Measurements from ENCODE around the gene ZMIZ1.

GRCh38 chr10:79209831-79210230 lies 141.1 kb downstream of the ZMIZ1 start:
- TF ChIP-seq EP300 (IDR thresholded peaks at IDR 0.05) (no peak), POLR2A (IDR thresholded peaks at IDR 0.05) (no peak)
- TF ChIP-seq, protein P1, sequence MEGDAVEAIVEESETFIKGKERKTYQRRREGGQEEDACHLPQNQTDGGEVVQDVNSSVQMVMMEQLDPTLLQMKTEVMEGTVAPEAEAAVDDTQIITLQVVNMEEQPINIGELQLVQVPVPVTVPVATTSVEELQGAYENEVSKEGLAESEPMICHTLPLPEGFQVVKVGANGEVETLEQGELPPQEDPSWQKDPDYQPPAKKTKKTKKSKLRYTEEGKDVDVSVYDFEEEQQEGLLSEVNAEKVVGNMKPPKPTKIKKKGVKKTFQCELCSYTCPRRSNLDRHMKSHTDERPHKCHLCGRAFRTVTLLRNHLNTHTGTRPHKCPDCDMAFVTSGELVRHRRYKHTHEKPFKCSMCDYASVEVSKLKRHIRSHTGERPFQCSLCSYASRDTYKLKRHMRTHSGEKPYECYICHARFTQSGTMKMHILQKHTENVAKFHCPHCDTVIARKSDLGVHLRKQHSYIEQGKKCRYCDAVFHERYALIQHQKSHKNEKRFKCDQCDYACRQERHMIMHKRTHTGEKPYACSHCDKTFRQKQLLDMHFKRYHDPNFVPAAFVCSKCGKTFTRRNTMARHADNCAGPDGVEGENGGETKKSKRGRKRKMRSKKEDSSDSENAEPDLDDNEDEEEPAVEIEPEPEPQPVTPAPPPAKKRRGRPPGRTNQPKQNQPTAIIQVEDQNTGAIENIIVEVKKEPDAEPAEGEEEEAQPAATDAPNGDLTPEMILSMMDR (IDR thresholded peaks at IDR 0.05): no peak
